Body of pancreas (tissue), 4 donors: Measurements from ENCODE around the gene SYPL1. TPM values are rescaled to one million over a fixed set of nuclear protein-coding genes. Genes with fewer than 3 reads are reported as not detected.

Experiments used
- ATAC-seq: fragments of 150-250 bp; one replicate; pipeline ENCODE4 v1.9.1; 2016
- DNase-seq, 4 donors: peaks; one replicate each; pipeline ENCODE4 v3.0.0-alpha.2; 2019
- H3K27ac ChIP-seq, 4 donors: fragments of 200-600 bp; sonication (generic); 1 replicate in 3 of 4; 2 replicates in 1 of 4; pipeline versions ENCODE4 v1.5.1 to v1.6.1; 2016 to 2019; ENCODE audit warnings: mild to moderate bottlenecking in 1 of 4, mixed read lengths in 1 of 4, moderate library complexity in 1 of 4
- H3K27me3 ChIP-seq, 2 donors: fragments of 200-600 bp; sonication (generic); one replicate each; pipeline ENCODE4 v1.6.0; 2016; ENCODE audit warnings: mild to moderate bottlenecking in 1 of 2
- H3K36me3 ChIP-seq, 2 donors: fragments of 200-600 bp; sonication (generic); replicated peaks in 1 of 2; 2 replicates each; pipeline ENCODE4 v1.5.1; 2016; ENCODE audit warnings: low read depth in 2 of 2; ENCODE audit not compliant: insufficient read depth in 1 of 2
- H3K4me1 ChIP-seq: fragments of 200-600 bp; sonication (generic); one replicate; pipeline ENCODE4 v1.6.0; 2016
- H3K4me3 ChIP-seq, 2 donors: fragments of 200-600 bp; sonication (generic); 1 replicate in 1 of 2; 2 replicates in 1 of 2; pipeline ENCODE4 v1.5.1; 2016 to 2019
- H3K9me3 ChIP-seq, 3 donors: fragments of 200-600 bp; sonication (generic); 1 replicate in 2 of 3; 2 replicates in 1 of 3; pipeline ENCODE4 v1.5.1; 2016
- POLR2A ChIP-seq, 3 donors: fragments of 450-650 bp; IDR thresholded peaks; one replicate each; pipeline ENCODE4 v1.6.1; 2016; ENCODE audit warnings: antibody characterized with exemption in 3 of 3, mild to moderate bottlenecking in 2 of 3
- WGBS, 2 donors: methylation state at CpG; one replicate each; pipeline ENCODE4 v1.1.5; 2017; 5-methylcytosine and 5-hydroxymethylcytosine counted together
- intact Hi-C: fragments of 100-400 bp; cut with DNase I; formaldehyde crosslinking; loops from one replicate; pipeline ENCODE4 v1.15.1; 2023
- total RNA-seq, 2 donors: library from RNA; depleted of rRNA; stranded (reverse); fragments of >200 nt; gene quantifications; one replicate each; pipeline ENCODE4 v1.1.0, GENCODE V29; 2016
- TF ChIP-seq, protein P1 (sequence below), 7 experiments: fragments of 450-650 bp in 4 of 7; fragments of 200-600 bp in 3 of 7; sonication (generic) in 3 of 7; IDR thresholded peaks; one replicate each; pipeline ENCODE4 v1.5.1; 2016 to 2019; ENCODE audit warnings: antibody characterized with exemption in 7 of 7

SYPL1 gene
- total RNA-seq, 2 donors from 2014 or later = 35.6 to 44.1 TPM

DNA sequence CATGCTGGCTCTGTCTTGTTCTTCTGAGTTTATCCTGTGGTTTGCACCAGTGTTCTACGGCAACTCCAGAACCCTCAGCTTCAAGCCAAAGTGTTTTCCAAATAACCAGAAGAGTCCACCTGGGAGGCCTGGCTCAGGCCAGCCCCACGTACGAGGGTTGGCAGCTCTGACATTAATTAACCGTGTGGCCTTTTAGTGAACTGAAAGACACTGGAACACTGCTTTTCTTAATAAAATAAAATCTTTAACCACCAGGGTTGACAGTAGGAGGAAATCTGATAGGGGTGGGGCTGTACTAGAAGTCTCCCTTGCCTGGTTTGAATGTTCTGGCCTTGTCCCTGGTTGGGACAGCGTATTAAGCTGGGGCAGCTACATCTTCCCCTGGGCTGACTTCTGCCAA is 64.9 kb downstream of the SYPL1 start:
- Histone ChIP-seq H3K27me3 (no peaks in the 10 kb centered on the region), H3K4me3 (no peak overlapping the region), H3K36me3 (no peaks in the 10 kb centered on the region), H3K27ac (peak overlapping the region in 3 of 4 donors; percentile 14 to 43 (median 24)), H3K9me3 (no peaks in the 10 kb centered on the region), H3K4me1 (peaks cover 15% of the 10 kb centered on the region)
- intact Hi-C loops = loop anchor here (10.0 kb wide), 1 partner anchor 392 kb away; no protein-coding TSS in a partner anchor
- ATAC-seq (peak; percentile 57), DNase-seq (peak in 1 of 4 donors; percentile 20)
- no peak for TF ChIP-seq POLR2A (IDR thresholded peaks at IDR 0.05)
- TF ChIP-seq, protein P1, sequence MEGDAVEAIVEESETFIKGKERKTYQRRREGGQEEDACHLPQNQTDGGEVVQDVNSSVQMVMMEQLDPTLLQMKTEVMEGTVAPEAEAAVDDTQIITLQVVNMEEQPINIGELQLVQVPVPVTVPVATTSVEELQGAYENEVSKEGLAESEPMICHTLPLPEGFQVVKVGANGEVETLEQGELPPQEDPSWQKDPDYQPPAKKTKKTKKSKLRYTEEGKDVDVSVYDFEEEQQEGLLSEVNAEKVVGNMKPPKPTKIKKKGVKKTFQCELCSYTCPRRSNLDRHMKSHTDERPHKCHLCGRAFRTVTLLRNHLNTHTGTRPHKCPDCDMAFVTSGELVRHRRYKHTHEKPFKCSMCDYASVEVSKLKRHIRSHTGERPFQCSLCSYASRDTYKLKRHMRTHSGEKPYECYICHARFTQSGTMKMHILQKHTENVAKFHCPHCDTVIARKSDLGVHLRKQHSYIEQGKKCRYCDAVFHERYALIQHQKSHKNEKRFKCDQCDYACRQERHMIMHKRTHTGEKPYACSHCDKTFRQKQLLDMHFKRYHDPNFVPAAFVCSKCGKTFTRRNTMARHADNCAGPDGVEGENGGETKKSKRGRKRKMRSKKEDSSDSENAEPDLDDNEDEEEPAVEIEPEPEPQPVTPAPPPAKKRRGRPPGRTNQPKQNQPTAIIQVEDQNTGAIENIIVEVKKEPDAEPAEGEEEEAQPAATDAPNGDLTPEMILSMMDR (IDR thresholded peaks at IDR 0.05) = no peak
- WGBS, 2 donors = 53 to 68% methylated on average over 5 of the region's 5 CpGs

DNA sequence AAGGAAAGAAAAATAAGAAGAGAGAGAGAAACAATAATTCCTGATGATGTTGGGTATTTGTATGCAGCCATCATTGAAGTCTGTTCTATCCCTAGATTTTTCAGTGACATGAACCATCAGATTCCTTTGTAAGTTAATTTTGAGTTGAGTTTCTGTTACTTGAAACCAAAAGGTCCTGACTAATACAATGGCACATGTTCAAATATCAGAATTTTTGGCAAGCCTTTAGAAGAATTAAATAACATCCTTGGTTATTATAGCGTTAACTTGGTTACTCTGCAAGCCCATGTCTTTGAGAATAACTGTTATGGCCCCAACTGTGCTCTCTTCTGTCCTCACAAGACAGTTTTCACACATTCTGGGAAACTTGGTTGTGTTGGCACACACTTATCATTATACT is 66.5 kb downstream of the SYPL1 start:
- H3K4me1 ChIP-seq = peaks cover 15% of the 10 kb centered on the region
- no peaks in the 10 kb centered on the region for H3K9me3 ChIP-seq
- H3K4me3 ChIP-seq = no peak overlapping the region
- no peak for TF ChIP-seq POLR2A (IDR thresholded peaks at IDR 0.05)
- TF ChIP-seq, protein P1 (IDR thresholded peaks at IDR 0.05) = no peak
- ATAC-seq = no peak
- no peak for DNase-seq
- 53 to 55% methylated on average over 1 of the region's 1 CpG for WGBS, 2 donors
- no peak overlapping the region for H3K27ac ChIP-seq
- intact Hi-C loops = loop anchor here (10.0 kb wide), 1 partner anchor 391 kb away; no protein-coding TSS in a partner anchor
- H3K36me3 ChIP-seq = no peaks in the 10 kb centered on the region
- no peaks in the 10 kb centered on the region for H3K27me3 ChIP-seq

DNA sequence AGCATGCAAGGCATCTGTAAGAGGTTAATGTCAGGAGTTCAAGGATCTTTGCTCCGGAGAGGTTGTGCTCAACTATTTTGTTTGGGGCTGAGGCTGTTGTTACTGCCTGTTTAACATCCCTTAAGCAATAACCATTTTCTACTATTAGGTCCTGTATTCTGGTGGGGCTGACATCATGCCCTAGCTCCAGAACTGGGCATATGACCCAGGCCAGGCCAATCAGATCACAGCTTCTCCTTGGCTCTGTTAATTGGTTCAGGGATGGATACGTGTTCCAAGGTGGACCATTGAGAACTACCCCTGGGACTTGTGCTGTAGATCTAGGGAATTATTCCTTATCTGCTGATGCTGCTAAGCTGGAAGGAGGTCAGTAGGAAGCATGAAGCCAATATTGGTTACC is 67.0 kb downstream of the SYPL1 start:
- Histone ChIP-seq H3K36me3 (no peaks in the 10 kb centered on the region), H3K9me3 (no peaks in the 10 kb centered on the region), H3K27me3 (no peaks in the 10 kb centered on the region), H3K4me3 (no peak overlapping the region), H3K27ac (no peak overlapping the region), H3K4me1 (peaks cover 15% of the 10 kb centered on the region)
- TF ChIP-seq, protein P1 (IDR thresholded peaks at IDR 0.05) = no peak
- no peak for TF ChIP-seq POLR2A (IDR thresholded peaks at IDR 0.05)
- intact Hi-C loops = loop anchor here (10.0 kb wide), 1 partner anchor 390 kb away; no protein-coding TSS in a partner anchor
- no peak for ATAC-seq
- no peak for DNase-seq
- 58 to 67% methylated on average over 2 of the region's 2 CpGs for WGBS, 2 donors

DNA sequence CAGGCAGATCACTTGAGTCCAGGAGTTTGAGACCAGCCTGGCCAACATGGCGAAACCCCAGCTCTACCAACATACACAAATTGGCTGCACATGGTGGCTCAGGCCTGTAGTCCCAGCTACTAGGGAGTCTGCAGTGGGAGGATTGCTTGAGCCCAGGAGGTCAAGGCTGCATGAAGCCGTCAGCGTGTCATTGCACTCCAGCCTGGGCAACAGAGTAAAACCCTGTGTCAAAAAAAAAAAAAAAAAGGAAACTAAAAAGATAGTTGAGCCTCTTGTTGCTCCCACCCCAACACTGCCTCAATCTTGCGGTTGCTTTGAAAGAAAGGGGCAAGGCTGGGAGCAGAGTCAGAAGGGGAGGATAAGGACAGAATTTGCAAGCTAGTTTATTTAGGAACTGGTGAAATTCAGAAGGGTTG is 69.9 kb downstream of the SYPL1 start:
- no peak for ATAC-seq
- Histone ChIP-seq H3K36me3 (no peaks in the 10 kb centered on the region), H3K27ac (no peak overlapping the region), H3K9me3 (no peaks in the 10 kb centered on the region), H3K4me3 (no peak overlapping the region), H3K27me3 (no peaks in the 10 kb centered on the region), H3K4me1 (peaks cover 8% of the 10 kb centered on the region)
- no peak for TF ChIP-seq POLR2A (IDR thresholded peaks at IDR 0.05)
- TF ChIP-seq, protein P1 (IDR thresholded peaks at IDR 0.05) = no peak
- no peak for DNase-seq
- WGBS, 2 donors = 89 to 91% methylated on average over 4 of the region's 4 CpGs
- intact Hi-C loops = loop anchor here (5.0 to 10.0 kb wide), 2 partner anchors 285 to 387 kb away; no protein-coding TSS in a partner anchor

DNA sequence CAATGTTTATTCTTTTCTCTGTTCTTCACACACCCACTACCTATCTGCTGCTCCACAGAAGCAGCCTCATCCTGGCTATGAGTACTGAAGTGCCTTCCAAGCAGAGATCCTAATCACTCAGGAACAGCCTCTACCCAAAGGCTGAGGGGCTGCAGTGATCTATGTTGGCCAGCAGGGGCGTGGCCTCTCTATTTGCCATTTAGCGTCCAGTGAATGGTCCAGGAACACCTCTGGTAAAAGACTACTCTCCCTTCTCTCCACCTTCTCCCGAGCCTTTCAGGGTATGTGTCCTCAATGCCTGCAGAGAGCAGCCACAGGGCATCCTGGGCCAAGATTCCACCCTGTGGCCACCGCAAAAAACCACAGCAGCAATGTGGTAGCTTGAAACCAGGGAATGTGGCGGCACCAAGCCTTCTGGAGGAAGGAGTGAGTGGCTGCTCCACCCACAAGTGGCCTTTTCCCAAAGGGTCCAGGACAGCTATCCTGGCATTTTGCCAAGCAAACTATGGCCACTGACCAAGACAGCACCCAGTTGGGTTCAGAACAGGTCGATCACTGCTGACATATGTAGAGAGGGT is 70.9 kb downstream of the SYPL1 start:
- H3K36me3 ChIP-seq = no peaks in the 10 kb centered on the region
- no peak overlapping the region for H3K27ac ChIP-seq
- 30 to 42% methylated on average over 3 to 6 of the region's 6 CpGs for WGBS, 2 donors
- no peak overlapping the region for H3K4me3 ChIP-seq
- peaks cover 8% of the 10 kb centered on the region for H3K4me1 ChIP-seq
- DNase-seq = peak; percentile 25 to 50 (median 40)
- H3K9me3 ChIP-seq = no peaks in the 10 kb centered on the region
- ATAC-seq = peak; percentile 32
- intact Hi-C loops = loop anchor here (5.0 to 10.0 kb wide), 2 partner anchors 284 to 386 kb away; no protein-coding TSS in a partner anchor
- TF ChIP-seq, protein P1 (IDR thresholded peaks at IDR 0.05) = peak; percentile 36 to 67 (median 57)
- no peak for TF ChIP-seq POLR2A (IDR thresholded peaks at IDR 0.05)
- no peaks in the 10 kb centered on the region for H3K27me3 ChIP-seq
